ENCODE data around the gene AFG1L.
"Not testable (repeated sequence)": the region's sequence is repeated elsewhere in the genome, so short reads cannot be mapped to it uniquely, and the experiment has no call there.

AFG1L gene

GRCh38 chr6:108416047-108416833 is 121.4 kb downstream of the AFG1L start:
- not testable (repeated sequence) for DNase-seq (ENCODE audit: low read depth in 2 of 2)

GRCh38 chr6:108417027-108417426 is 122.2 kb downstream of the AFG1L start:
- DNase-seq (ENCODE audit: low read depth in 2 of 2) = no peak

GRCh38 chr6:108419474-108419873 is 124.6 kb downstream of the AFG1L start:
- DNase-seq (ENCODE audit: low read depth in 2 of 2) = no peak

- DNase-seq (ENCODE audit: low read depth in 2 of 2) = no peak
These were observed 125.2 kb downstream of the AFG1L start for GRCh38 chr6:108419934-108420609.

GRCh38 chr6:108421366-108421765 is 126.5 kb downstream of the AFG1L start:
- no peak for DNase-seq (ENCODE audit: low read depth in 2 of 2)

- DNase-seq (ENCODE audit: low read depth in 2 of 2) = no peak
These were observed 129.3 kb downstream of the AFG1L start for GRCh38 chr6:108423982-108424705.

DNA sequence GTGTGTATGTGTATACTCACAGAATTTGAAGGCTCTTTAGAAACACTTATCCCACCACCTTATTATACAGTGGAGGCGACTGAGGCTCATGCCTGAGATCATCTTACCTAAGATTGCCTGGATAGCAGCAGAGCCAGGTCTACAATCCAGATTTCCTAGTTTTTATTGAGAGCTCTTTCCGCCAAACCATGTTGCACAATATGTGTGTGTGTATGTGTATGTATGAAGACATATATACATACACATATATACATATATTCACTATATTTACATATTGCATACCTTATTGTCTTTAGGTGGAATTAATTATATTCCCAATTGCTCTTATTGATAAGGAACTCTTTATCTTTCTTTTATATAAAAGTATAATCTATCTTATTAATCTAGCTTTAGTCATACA is 130.6 kb downstream of the AFG1L start:
- DNase-seq (ENCODE audit: low read depth in 2 of 2) = no peak

DNA sequence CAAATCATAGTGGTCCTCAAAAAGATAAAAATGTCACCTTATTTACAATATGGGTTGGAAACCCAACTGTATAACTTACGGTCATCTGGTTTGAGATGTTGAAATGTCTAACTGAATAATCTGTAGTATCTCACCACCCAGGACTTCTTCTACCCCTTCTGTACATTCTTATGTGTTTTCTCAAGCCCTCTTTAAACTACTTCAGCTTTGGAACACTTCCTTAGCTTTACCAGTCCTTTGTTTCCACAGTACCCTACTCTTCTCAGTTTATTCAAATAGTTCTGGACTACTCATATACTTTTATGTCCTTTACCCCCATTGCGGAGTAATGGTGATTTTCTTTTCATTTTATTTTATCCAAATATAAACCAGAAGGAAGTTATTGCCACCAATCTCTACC is 137.3 kb downstream of the AFG1L start:
- DNase-seq (ENCODE audit: low read depth in 2 of 2) = no peak

GRCh38 chr6:108432792-108433191 is 137.9 kb downstream of the AFG1L start:
- DNase-seq (ENCODE audit: low read depth in 2 of 2) = no peak

DNA sequence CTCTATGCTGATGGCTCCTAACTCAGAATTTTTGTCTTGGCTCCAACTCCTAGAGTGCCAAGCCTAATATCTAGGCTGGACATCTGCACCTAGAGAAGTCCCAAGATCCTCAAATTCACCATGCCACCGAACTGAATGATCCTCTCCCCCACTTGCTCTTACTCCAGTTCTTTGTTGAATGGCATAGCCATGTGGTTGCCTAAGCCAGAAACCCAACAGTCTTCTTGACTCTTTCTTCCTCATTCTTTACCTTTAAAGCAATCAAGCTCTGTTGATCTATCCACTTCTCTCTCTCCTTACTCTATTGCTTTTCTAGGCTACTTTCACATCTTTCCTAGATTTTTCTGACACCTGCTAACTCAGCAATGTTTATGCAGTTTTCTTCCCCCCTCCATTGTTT is 139.4 kb downstream of the AFG1L start:
- no peak for DNase-seq (ENCODE audit: low read depth in 2 of 2)

DNA sequence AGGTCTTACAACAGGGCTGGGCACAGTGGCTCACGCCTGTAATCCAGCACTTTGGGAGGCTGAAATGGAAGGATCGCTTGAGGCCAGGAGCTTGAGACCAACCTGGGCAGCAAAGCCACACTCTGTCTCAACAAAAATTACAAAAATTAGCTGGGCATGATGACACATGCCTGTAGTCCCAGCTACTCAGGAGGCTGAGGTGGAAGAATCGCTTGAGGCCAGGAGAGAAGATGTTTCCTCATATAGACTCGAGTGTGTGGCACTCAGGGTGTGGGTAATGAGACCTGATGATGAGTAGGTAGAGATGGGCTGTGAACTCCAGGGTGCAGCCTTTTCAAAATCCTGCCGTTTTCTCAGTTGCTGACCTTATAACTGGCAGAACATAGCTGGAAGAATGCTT is 140.5 kb downstream of the AFG1L start:
- no peak for DNase-seq (ENCODE audit: low read depth in 2 of 2)

DNA sequence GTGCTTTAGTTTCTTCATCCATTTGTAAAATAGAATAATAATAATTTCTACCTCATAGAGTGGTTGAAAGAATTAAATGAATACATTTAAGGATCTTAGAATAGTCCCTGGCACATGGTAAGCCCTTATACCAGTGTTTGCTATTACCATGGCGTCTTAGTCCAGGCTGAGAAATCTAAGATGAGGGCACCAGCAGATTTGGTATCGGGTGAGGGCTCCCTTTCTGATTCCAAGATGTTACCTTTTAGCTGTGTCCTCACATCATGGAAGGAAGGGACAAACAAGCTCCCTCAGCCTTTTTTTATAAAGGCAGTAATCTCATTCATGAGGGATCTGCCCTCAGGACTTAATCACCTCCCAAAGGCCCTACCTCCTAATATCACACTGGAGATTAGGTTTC is 141.9 kb downstream of the AFG1L start:
- DNase-seq (ENCODE audit: low read depth in 2 of 2) = no peak

GRCh38 chr6:108437821-108438220 is 143.0 kb downstream of the AFG1L start:
- DNase-seq (ENCODE audit: low read depth in 2 of 2) = no peak

GRCh38 chr6:108438918-108439317 is 144.1 kb downstream of the AFG1L start:
- DNase-seq (ENCODE audit: low read depth in 2 of 2) = no peak

- no peak for DNase-seq (ENCODE audit: low read depth in 2 of 2)
These were observed 146.3 kb downstream of the AFG1L start for GRCh38 chr6:108441141-108441540.

GRCh38 chr6:108442770-108443520 is 148.1 kb downstream of the AFG1L start:
- DNase-seq (ENCODE audit: low read depth in 2 of 2) = no peak

- no peak for DNase-seq (ENCODE audit: low read depth in 2 of 2)
These were observed 151.8 kb downstream of the AFG1L start for GRCh38 chr6:108446629-108447150.

GRCh38 chr6:108448481-108448880 is 153.6 kb downstream of the AFG1L start:
- no peak for DNase-seq (ENCODE audit: low read depth in 2 of 2)

GRCh38 chr6:108449717-108450116 is 154.9 kb downstream of the AFG1L start:
- not testable (repeated sequence) for DNase-seq (ENCODE audit: low read depth in 2 of 2)

GRCh38 chr6:108451816-108452215 is 157.0 kb downstream of the AFG1L start:
- DNase-seq (ENCODE audit: low read depth in 2 of 2) = no peak

DNA sequence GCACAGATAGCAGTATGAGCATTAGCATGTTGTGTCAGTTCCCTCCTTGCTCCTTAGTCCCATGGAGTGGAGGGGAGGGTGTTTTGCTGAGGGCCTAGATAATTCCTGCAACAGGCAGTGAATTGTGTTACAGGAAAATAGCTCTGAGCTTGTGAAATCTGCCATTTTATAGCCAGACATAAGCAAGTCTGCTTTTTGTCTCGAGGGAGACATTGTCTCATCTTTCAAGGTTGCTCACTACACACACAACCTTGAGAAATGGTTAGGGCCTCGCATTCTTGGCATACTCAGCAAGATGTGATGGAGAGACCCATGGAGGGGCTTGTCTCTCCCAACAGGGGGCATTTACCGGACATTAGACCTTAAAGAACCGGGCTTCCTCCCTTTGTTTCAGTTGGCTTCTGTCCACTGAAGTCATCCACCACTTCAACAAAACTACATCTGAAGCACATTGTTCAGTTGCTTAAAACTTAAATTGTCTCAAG is 157.9 kb downstream of the AFG1L start:
- no peak for DNase-seq (ENCODE audit: low read depth in 2 of 2)
